Measurements from ENCODE around the gene PKNOX2. TPM values are rescaled to one million over a fixed set of nuclear protein-coding genes. Genes with fewer than 3 reads are reported as not detected.

PKNOX2 gene
- total and polyA plus RNA-seq, 3 experiments from 2014 or later: not detected

GRCh38 chr11:125177543-125177942 lies 13.0 kb downstream of the PKNOX2 start:
- Histone ChIP-seq H3K27me3 (ENCODE audit: insufficient read depth, low read length, poor library complexity, severe bottlenecking) (peaks cover 4% of the 10 kb centered on the region), H3K4me3 (ENCODE audit: low read length) (no peak overlapping the region), H3K36me3 (ENCODE audit: insufficient read depth, low read length) (no peaks in the 10 kb centered on the region), H3K27ac (ENCODE audit: low read depth, low read length) (no peak overlapping the region), H3K4me1 (ENCODE audit: insufficient read depth, low read length) (no peaks in the 10 kb centered on the region), H3K9me3 (ENCODE audit: low read length) (no peaks in the 10 kb centered on the region)
- POLR2A ChIA-PET: no interaction called here
- Mint-ChIP-seq H3K27ac (no peak overlapping the region), H3K36me3 (no peaks in the 10 kb centered on the region), H3K27me3 (peaks cover 48 to 50% of the 10 kb centered on the region in 2 donors), H3K4me3 (no peak overlapping the region), H3K4me1 (no peaks in the 10 kb centered on the region), H3K9me3 (no peaks in the 10 kb centered on the region)
- CTCF ChIA-PET: no interaction called here
- no peak for DNase-seq

GRCh38 chr11:125179346-125179745 lies 14.8 kb downstream of the PKNOX2 start:
- Histone ChIP-seq H3K4me1 (ENCODE audit: insufficient read depth, low read length) (no peaks in the 10 kb centered on the region), H3K9me3 (ENCODE audit: low read length) (no peaks in the 10 kb centered on the region), H3K27ac (ENCODE audit: low read depth, low read length) (no peak overlapping the region), H3K4me3 (ENCODE audit: low read length) (no peak overlapping the region), H3K36me3 (ENCODE audit: insufficient read depth, low read length) (no peaks in the 10 kb centered on the region), H3K27me3 (ENCODE audit: insufficient read depth, low read length, poor library complexity, severe bottlenecking) (no peaks in the 10 kb centered on the region)
- H3K27ac Mint-ChIP-seq: no peak overlapping the region
- peaks cover 34 to 41% of the 10 kb centered on the region in 2 donors for H3K27me3 Mint-ChIP-seq
- ChIA-PET POLR2A (no interaction called here), CTCF (no interaction called here)
- H3K9me3 Mint-ChIP-seq: peaks cover 0 to 1% (median 0%) of the 10 kb centered on the region in 5 donors
- no peak overlapping the region for H3K4me3 Mint-ChIP-seq
- no peak for DNase-seq
- no peaks in the 10 kb centered on the region for H3K4me1 Mint-ChIP-seq
- H3K36me3 Mint-ChIP-seq: no peaks in the 10 kb centered on the region

GRCh38 chr11:125179895-125180294 lies 15.3 kb downstream of the PKNOX2 start:
- Mint-ChIP-seq H3K9me3 (peaks cover 0 to 1% (median 0%) of the 10 kb centered on the region in 5 donors), H3K4me3 (no peak overlapping the region), H3K27ac (no peak overlapping the region), H3K36me3 (no peaks in the 10 kb centered on the region), H3K27me3 (peaks cover 34 to 39% of the 10 kb centered on the region in 2 donors), H3K4me1 (no peaks in the 10 kb centered on the region)
- Histone ChIP-seq H3K4me3 (ENCODE audit: low read length) (no peak overlapping the region), H3K9me3 (ENCODE audit: low read length) (no peaks in the 10 kb centered on the region), H3K27me3 (ENCODE audit: insufficient read depth, low read length, poor library complexity, severe bottlenecking) (no peaks in the 10 kb centered on the region), H3K27ac (ENCODE audit: low read depth, low read length) (no peak overlapping the region), H3K36me3 (ENCODE audit: insufficient read depth, low read length) (no peaks in the 10 kb centered on the region), H3K4me1 (ENCODE audit: insufficient read depth, low read length) (no peaks in the 10 kb centered on the region)
- ChIA-PET CTCF (interaction anchor here (1.0 kb wide), 1 partner anchor 88 kb away, joined by 3 read pairs; no protein-coding TSS in a partner anchor), POLR2A (no interaction called here)
- no peak for DNase-seq

GRCh38 chr11:125180413-125181305 lies 16.1 kb downstream of the PKNOX2 start:
- ChIA-PET POLR2A (no interaction called here), CTCF (interaction anchor here (1.0 kb wide), 1 partner anchor 89 kb away, joined by 3 read pairs; no protein-coding TSS in a partner anchor)
- H3K4me3 Mint-ChIP-seq: no peak overlapping the region
- H3K4me1 Mint-ChIP-seq: no peaks in the 10 kb centered on the region
- no peak overlapping the region for H3K27ac ChIP-seq (ENCODE audit: low read depth, low read length)
- no peaks in the 10 kb centered on the region for H3K4me1 ChIP-seq (ENCODE audit: insufficient read depth, low read length)
- no peaks in the 10 kb centered on the region for H3K9me3 ChIP-seq (ENCODE audit: low read length)
- no peak overlapping the region for H3K27ac Mint-ChIP-seq
- H3K27me3 ChIP-seq (ENCODE audit: insufficient read depth, low read length, poor library complexity, severe bottlenecking): no peaks in the 10 kb centered on the region
- H3K9me3 Mint-ChIP-seq: peaks cover 0 to 1% (median 0%) of the 10 kb centered on the region in 5 donors
- no peaks in the 10 kb centered on the region for H3K36me3 ChIP-seq (ENCODE audit: insufficient read depth, low read length)
- no peak overlapping the region for H3K4me3 ChIP-seq (ENCODE audit: low read length)
- no peak for DNase-seq
- H3K36me3 Mint-ChIP-seq: no peaks in the 10 kb centered on the region
- H3K27me3 Mint-ChIP-seq: peaks cover 27 to 40% of the 10 kb centered on the region in 2 donors

- H3K27me3 ChIP-seq (ENCODE audit: insufficient read depth, low read length, poor library complexity, severe bottlenecking): no peaks in the 10 kb centered on the region
- ChIA-PET CTCF (interaction anchor here (0.9 kb wide), 1 partner anchor 8 kb away, joined by 4 read pairs; no protein-coding TSS in a partner anchor), POLR2A (no interaction called here)
- H3K9me3 Mint-ChIP-seq: peaks cover 0 to 4% (median 0%) of the 10 kb centered on the region in 5 donors
- no peak overlapping the region for H3K27ac ChIP-seq (ENCODE audit: low read depth, low read length)
- no peaks in the 10 kb centered on the region for H3K4me1 Mint-ChIP-seq
- no peaks in the 10 kb centered on the region for H3K36me3 Mint-ChIP-seq
- no peaks in the 10 kb centered on the region for H3K4me1 ChIP-seq (ENCODE audit: insufficient read depth, low read length)
- peaks cover 26 to 40% of the 10 kb centered on the region in 2 donors for H3K27me3 Mint-ChIP-seq
- H3K4me3 Mint-ChIP-seq: no peak overlapping the region
- no peaks in the 10 kb centered on the region for H3K36me3 ChIP-seq (ENCODE audit: insufficient read depth, low read length)
- H3K27ac Mint-ChIP-seq: no peak overlapping the region
- H3K9me3 ChIP-seq (ENCODE audit: low read length): no peaks in the 10 kb centered on the region
- H3K4me3 ChIP-seq (ENCODE audit: low read length): no peak overlapping the region
- no peak for DNase-seq
Observed at GRCh38 chr11:125182573-125182972, 18.0 kb downstream of the PKNOX2 start.

GRCh38 chr11:125183641-125184040 lies 19.1 kb downstream of the PKNOX2 start:
- DNase-seq: no peak
- Histone ChIP-seq H3K27ac (ENCODE audit: low read depth, low read length) (no peak overlapping the region), H3K4me3 (ENCODE audit: low read length) (no peak overlapping the region), H3K9me3 (ENCODE audit: low read length) (no peaks in the 10 kb centered on the region), H3K36me3 (ENCODE audit: insufficient read depth, low read length) (no peaks in the 10 kb centered on the region), H3K27me3 (ENCODE audit: insufficient read depth, low read length, poor library complexity, severe bottlenecking) (no peaks in the 10 kb centered on the region), H3K4me1 (ENCODE audit: insufficient read depth, low read length) (no peaks in the 10 kb centered on the region)
- ChIA-PET CTCF (no interaction called here), POLR2A (no interaction called here)
- Mint-ChIP-seq H3K4me3 (no peak overlapping the region), H3K4me1 (no peaks in the 10 kb centered on the region), H3K36me3 (no peaks in the 10 kb centered on the region), H3K27me3 (peaks cover 18 to 46% of the 10 kb centered on the region in 2 donors), H3K9me3 (peaks cover 0 to 4% (median 0%) of the 10 kb centered on the region in 5 donors), H3K27ac (no peak overlapping the region)

GRCh38 chr11:125188021-125188420 lies 23.5 kb downstream of the PKNOX2 start:
- Mint-ChIP-seq H3K9me3 (peaks cover 0 to 4% (median 0%) of the 10 kb centered on the region in 5 donors), H3K4me1 (no peaks in the 10 kb centered on the region), H3K27ac (no peak overlapping the region), H3K4me3 (no peak overlapping the region), H3K27me3 (peaks cover 24 to 74% of the 10 kb centered on the region in 2 donors), H3K36me3 (no peaks in the 10 kb centered on the region)
- Histone ChIP-seq H3K4me1 (ENCODE audit: insufficient read depth, low read length) (no peaks in the 10 kb centered on the region), H3K36me3 (ENCODE audit: insufficient read depth, low read length) (no peaks in the 10 kb centered on the region), H3K27me3 (ENCODE audit: insufficient read depth, low read length, poor library complexity, severe bottlenecking) (no peaks in the 10 kb centered on the region), H3K4me3 (ENCODE audit: low read length) (no peak overlapping the region), H3K9me3 (ENCODE audit: low read length) (no peaks in the 10 kb centered on the region), H3K27ac (ENCODE audit: low read depth, low read length) (no peak overlapping the region)
- POLR2A ChIA-PET: no interaction called here
- no peak for DNase-seq
- CTCF ChIA-PET: no interaction called here

GRCh38 chr11:125190566-125190965 lies 26.0 kb downstream of the PKNOX2 start:
- no peak overlapping the region for H3K4me3 ChIP-seq (ENCODE audit: low read length)
- no peaks in the 10 kb centered on the region for H3K4me1 ChIP-seq (ENCODE audit: insufficient read depth, low read length)
- H3K27ac Mint-ChIP-seq: no peak overlapping the region
- peaks cover 23 to 73% of the 10 kb centered on the region in 2 donors for H3K27me3 Mint-ChIP-seq
- POLR2A ChIA-PET: no interaction called here
- no peak overlapping the region for H3K4me3 Mint-ChIP-seq
- no peak overlapping the region for H3K27ac ChIP-seq (ENCODE audit: low read depth, low read length)
- CTCF ChIA-PET: no interaction called here
- H3K4me1 Mint-ChIP-seq: no peaks in the 10 kb centered on the region
- no peaks in the 10 kb centered on the region for H3K27me3 ChIP-seq (ENCODE audit: insufficient read depth, low read length, poor library complexity, severe bottlenecking)
- H3K9me3 ChIP-seq (ENCODE audit: low read length): no peaks in the 10 kb centered on the region
- no peaks in the 10 kb centered on the region for H3K36me3 Mint-ChIP-seq
- DNase-seq: no peak
- peaks cover 0 to 13% (median 5%) of the 10 kb centered on the region in 5 donors for H3K9me3 Mint-ChIP-seq
- no peaks in the 10 kb centered on the region for H3K36me3 ChIP-seq (ENCODE audit: insufficient read depth, low read length)
